ENCODE measurements around the gene NPRL2.

The NPRL2 gene

GRCh38 chr3:50347187-50347813 lies 3.3 kb downstream of the NPRL2 start:
- peak; percentile 90 for FAIRE-seq

DNA sequence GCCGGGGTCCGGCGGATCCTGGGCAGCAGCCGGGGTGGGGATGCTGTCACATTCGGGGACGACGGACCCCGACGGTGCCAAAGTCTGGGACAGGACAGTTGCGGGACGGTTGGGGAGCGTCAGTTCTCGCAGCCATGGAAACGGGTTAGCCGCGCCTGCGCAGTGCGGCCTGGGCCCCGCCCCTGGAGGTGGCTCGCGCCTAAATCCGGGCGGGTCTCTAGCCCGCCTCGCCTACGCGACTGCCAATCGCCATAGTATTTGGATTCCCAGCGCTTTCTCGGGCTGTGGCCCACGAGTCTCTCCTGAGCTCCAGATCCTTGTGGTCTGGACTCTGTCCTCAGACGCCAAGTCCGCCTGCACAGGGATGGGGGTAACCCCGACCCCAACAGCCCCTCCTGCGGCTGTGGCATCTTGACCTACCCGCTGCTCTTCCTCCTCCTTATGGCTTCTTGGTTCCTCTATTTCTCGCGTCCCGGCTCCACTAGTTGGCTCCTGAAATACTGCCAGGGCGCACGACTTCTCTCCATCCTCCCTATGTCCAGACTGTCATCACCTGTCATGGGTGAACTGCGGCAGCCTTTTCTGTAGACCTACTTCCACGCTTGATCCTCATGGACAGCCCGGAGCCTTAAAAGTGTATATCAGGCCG lies 4.9 kb downstream of the NPRL2 start, which contains the start of gene ZMYND10:
Gene ZMYND10 (minus strand): TSS at position 147 of the 649 bp plus-strand sequence. CDS start 153 bp downstream, outside the sequence.
- FAIRE-seq = no peak

GRCh38 chr3:50345008-50345407 lies 5.6 kb downstream of the NPRL2 start:
- FAIRE-seq = no peak

GRCh38 chr3:50342813-50343633 lies 7.6 kb downstream of the NPRL2 start:
- no peak for FAIRE-seq

DNA sequence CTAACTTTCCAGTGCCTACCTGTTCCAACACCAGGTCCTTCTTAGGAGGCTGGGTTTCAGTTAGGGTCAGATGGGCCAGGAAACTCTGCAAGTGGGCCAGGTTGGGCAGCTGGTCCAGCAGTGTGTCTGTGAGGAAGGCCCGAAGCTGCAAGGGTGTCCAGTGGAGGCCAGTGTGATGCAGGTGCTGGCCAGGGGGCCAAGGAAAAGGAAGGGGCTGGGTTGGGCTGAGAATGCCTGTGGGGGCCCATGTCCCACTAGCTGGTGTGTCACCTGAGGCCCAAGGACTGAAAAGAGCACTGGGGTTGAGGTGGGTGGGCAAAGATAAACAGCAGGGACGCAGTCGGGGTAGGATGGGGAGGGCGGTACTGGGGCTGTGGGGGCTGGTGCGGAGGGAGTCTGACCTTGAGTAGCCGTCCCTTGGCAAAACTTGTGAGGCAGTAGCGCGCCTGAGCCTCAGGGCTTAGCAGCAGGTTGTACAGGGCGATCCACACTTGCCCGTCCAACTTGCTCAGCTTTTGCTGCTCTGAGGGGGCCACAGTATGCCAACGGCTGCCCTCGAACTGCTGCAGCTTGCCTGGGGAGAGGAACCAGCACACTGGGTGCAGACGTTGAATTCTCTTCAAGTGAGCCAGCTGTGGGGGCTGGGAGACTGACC lies 8.5 kb downstream of the NPRL2 start:
- no peak for FAIRE-seq

DNA sequence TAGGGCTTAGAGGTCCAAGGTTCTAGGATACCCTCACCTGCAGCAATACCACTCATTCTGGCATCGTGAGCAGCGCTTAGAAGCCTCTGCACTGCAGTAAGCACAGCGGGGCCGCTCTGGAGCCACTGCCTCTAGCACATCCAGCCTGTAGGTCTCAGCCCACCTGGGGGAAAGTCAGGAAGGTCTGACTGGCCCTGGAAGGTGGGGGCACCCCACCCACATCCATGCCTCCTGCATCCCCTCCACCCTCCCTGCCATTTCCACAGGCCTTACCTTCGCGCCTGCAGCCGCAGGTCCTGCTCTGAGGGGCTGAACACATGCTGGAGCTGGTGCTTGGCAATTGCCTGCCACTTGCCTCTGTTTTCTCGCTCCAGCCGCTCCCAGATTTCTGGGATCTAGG lies 9.0 kb downstream of the NPRL2 start:
- no peak for FAIRE-seq

- no peak for FAIRE-seq
Observed at GRCh38 chr3:50340448-50341329, 9.9 kb downstream of the NPRL2 start, which contains the start of gene RASSF1. TSS of gene RASSF1 (minus strand) at chr3:50340836. CDS start at chr3:50340805, 31 bp downstream.

DNA sequence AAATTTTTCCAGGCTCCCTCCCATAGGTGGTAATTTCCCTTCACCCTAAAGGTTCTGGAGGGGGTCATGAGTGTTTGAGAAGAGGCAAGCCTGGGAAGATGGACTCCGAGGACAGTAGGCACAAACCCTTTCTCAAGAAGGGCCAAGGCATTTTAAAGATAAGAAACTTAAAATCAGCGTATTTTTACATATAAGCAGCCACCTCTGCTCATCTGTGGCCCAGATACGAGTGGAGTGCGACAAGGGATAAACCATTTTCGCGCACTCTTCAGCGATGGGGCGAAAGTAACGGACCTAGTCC lies 10.5 kb downstream of the NPRL2 start:
- FAIRE-seq = no peak

DNA sequence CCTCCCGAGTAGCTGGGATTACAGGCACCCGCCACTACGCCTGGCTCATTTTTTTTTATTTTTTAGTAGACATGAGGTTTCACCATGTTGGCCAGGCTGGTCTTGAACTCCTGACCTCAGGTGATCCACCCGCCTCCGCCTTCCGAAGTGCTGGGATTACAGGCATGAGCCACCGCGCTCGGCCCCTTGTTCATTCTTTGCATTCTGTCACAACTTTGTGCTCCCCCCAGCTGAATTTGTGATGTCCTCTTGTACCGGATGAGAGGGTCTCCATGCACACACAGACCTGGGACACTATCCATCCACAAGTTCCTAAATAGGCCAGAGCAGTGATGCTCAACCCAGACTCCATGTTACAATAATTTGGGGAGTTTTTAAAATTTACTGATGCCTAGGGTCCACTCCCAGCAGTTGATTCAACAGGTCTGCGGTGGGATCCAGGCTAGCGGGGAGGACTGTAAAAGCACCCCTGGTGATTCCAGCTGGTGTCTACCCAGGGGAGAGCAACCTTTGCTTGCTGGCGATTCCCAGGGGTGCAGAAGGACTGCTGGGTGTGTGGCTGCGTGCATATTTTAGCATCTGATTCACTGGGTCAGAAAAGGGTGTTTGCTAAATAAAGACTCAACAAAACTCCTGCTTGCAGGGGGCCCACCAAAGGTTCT lies 11.0 kb downstream of the NPRL2 start:
- FAIRE-seq = no peak

- FAIRE-seq = no peak
Observed at GRCh38 chr3:50338965-50339364, 11.6 kb downstream of the NPRL2 start.

GRCh38 chr3:50337175-50337861 lies 13.3 kb downstream of the NPRL2 start:
- FAIRE-seq = peak; percentile 97

DNA sequence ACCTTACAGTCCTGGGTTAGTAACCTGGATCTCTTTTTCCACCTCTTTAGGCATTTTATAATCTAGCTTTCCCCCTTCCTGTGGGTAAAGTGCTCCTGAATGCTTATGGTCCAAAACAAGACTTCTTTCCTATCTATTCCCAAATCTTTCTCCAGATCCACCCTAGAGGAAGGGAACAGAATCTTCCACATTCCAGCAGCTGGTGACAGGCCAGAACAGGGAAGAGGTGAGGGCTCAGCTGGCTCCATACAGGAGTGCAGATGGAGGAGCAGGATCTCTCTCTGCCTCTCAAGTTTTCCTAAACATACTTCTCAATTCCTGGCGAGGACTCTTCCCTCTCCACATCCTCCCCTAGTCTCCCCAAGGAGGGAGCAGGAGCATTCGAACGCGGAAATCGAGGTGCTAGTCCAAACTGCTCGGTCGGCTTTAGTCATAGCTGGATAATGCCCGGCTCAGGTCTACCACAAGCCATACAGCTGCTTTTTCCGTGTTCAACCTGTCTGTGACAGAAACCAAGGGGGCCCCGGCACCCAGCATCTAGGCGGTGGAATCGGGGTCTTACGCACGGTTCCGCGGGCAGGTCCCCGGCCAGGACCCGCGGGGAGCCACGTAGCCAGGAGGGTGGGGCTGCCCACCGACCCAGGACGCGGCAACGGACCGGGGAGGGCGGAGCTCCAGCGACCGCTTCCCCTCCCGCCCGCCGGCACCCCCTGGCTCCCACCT lies 14.0 kb downstream of the NPRL2 start:
- no peak for FAIRE-seq

DNA sequence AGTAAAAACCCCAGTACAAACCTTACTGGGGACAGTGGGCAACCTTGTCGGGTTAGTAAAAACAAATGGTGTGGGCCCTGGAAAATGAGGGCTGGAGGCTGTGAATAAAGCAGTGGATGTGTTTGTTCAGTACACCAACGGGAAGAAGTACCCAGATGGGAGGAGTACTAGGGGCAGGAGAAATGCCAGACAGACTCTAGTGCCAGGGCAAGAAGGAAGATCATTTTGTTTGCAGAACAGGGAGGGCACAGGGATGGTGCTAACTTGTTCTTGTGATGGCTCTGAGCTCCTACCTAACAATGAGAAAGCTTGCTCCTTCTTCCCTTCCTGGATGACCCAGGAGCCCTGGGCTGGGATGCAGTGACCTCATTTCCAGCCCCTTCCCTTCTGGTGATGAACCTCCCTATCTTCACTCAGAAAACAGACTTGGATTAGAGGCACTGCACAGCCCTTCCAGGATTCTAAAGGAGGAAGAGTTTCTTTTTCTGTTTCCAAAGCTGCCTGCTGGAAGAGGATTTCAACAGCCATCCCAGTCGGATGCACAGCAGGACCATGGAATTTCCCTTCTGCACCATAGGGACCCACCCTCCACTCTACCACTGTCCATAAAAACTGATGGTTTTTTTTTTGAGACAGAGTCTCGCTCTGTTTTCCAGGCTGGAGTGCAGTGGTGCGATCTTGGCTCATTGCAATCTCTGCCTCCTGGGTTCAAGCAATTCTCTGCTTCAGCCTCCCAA lies 16.1 kb downstream of the NPRL2 start:
- FAIRE-seq = no peak

DNA sequence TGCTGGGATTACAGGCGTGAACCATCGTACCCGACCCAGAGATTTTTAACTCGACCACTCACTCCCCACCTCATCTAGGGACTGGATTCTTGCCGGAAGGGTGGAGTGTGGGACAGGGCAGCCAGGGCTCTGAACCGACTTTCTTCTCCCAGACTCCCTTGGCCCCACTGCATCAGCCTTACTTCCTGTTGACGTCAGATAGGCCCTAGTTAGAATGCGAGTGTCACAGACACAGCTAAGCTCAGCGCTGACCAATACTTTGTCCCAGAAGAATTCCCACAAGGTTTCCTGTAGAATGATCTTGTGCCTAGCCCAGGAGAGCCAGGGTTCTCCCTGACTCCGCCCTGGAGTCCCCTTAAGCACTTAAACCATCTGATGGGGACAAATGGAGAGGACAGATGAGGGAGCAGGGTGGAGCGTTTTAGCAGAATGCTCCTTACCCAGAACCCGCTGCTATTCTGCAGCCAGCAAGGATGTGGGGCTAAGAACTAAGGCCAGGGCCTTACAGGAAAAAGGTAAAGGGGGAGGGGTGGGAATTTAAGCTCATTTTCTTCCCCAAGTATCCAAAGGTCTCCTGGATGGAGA lies 16.7 kb downstream of the NPRL2 start:
- FAIRE-seq = no peak

GRCh38 chr3:50331364-50331907 lies 19.1 kb downstream of the NPRL2 start:
- FAIRE-seq = no peak

GRCh38 chr3:50330330-50330729 lies 20.2 kb downstream of the NPRL2 start:
- FAIRE-seq = no peak

GRCh38 chr3:50327943-50328691 lies 22.5 kb downstream of the NPRL2 start, which contains the start of gene TUSC2:
TSS of gene TUSC2 (minus strand) at chr3:50328223. CDS start at chr3:50328099, 124 bp downstream.
- FAIRE-seq = peak; percentile 93

GRCh38 chr3:50327129-50327528 lies 23.4 kb downstream of the NPRL2 start:
- FAIRE-seq = no peak
